Measurements from ENCODE around the gene TIAM1. TPM values are rescaled to one million over a fixed set of nuclear protein-coding genes. Genes with fewer than 3 reads are reported as not detected.

Gene TIAM1
- polyA plus RNA-seq, 2 of the 4 experiments (the other 2 are of a cell fraction): 0.23 to 0.40 TPM

DNA sequence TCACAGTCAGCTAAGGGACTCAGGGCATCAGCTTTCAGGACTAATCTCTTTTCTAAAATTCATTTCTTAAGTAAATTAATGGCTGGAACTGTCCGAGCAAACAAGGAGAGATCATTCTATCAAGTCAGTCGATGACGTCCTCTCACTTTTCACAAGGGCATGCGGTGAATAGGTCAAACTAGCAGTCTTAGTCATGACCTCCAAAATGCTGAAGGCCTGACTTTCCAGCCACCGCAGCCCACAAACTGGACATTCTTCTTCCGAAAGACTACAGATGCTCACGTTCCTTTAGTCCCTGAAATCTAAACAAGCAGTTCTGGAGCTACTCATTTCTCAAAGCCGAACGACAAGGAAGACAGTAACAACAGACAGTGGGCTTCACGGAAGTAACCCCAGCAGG is 127.9 kb downstream of the TIAM1 start (continued):
- TF ChIP-seq, protein P1, sequence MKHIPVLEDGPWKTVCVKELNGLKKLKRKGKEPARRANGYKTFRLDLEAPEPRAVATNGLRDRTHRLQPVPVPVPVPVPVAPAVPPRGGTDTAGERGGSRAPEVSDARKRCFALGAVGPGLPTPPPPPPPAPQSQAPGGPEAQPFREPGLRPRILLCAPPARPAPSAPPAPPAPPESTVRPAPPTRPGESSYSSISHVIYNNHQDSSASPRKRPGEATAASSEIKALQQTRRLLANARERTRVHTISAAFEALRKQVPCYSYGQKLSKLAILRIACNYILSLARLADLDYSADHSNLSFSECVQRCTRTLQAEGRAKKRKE (CRISPR knock-in tag; IDR thresholded peaks at IDR 0.05; ENCODE audit: low read depth): no peak
- TF ChIP-seq HDAC2 (IDR thresholded peaks at IDR 0.05): no peak

DNA sequence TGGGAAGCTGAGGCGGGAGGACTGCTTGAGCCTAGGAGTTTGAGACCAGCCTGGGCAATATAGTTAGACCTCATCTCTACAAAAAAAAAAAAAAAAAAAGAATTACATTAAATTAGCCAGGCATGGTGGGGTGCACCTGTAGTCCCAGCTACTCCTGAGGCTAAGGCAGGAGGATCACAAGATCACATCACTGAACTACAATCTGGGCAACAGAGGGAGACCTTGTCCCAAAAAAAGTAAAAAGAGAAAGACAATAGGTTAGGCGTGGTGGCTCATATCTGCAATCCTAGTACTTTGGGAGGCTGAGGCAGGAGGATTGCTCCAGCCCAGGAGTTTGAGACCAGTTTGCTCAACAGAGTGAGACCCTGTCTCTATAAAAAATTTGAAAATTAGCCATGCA is 130.3 kb downstream of the TIAM1 start:
- no peak for DNase-seq (ENCODE audit: low read depth in 1 of 2, low spot score in 1 of 2)
- ChIA-PET POLR2A (no interaction called here), CTCF (interaction anchor here (0.6 to 2.6 kb wide), 4 partner anchors 13 to 549 kb away, joined by 3 to 10 read pairs (median 4); no protein-coding TSS in a partner anchor)
- no peaks in the 10 kb centered on the region for H3K9me3 ChIP-seq
- no peak for TF ChIP-seq NFE2L2 (conservative IDR thresholded peaks at IDR 0.05; ENCODE audit: low read length)
- no peak for TF ChIP-seq ZNF302 (CRISPR knock-in tag; IDR thresholded peaks at IDR 0.05)
- TF ChIP-seq NR3C1 (IDR thresholded peaks at IDR 0.05): no peak
- TF ChIP-seq ZC3H11A (IDR thresholded peaks at IDR 0.05): no peak
- TF ChIP-seq FOSL2 (IDR thresholded peaks at IDR 0.05): no peak
- no peak for TF ChIP-seq FOSL2 (CRISPR knock-in tag; IDR thresholded peaks at IDR 0.05)
- no peak for TF ChIP-seq JUN (IDR thresholded peaks at IDR 0.05)
- TF ChIP-seq GATA3 (IDR thresholded peaks at IDR 0.05; ENCODE audit: borderline replicate concordance): no peak
- TF ChIP-seq RAD21 (conservative IDR thresholded peaks at IDR 0.05 in 1 of 2, IDR thresholded peaks at IDR 0.05 in 1 of 2): peak in 1 of 2 experiments; percentile 10; a peak in 1 of 5 replicates
- H3K4me1 ChIP-seq: no peaks in the 10 kb centered on the region
- H3K4me3 ChIP-seq: no peak overlapping the region
- H3K27ac ChIP-seq: no peak overlapping the region
- ATAC-seq: no peak
- no peak for FAIRE-seq
- WGBS (ENCODE audit: missing lambda C conversion rate): 9% methylated on average over 2 of the region's 2 CpGs
- H3K4me2 ChIP-seq: no peak overlapping the region

DNA sequence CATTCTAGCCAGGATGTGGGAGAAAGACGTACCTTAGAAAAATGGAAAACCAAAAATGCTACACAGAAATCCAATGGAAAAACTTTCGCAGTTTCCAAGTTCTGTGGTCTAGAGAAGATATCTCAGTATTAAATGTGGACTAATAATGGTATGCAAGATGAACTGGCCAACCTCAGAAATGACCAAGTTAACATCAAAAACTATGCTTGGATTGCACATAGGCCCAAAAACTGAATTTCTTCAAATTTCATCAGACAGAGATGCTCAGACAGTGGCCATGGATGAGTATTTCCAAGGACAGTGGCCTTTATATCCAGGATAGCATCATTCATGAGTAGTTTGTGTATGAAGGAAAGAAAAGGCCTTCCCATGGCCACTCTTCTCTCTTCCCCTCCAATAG is 132.2 kb downstream of the TIAM1 start:
- CTCF ChIA-PET: interaction anchor here (2.6 kb wide), 1 partner anchor 369 kb away, joined by 10 read pairs; no protein-coding TSS in a partner anchor
- 20% methylated on average over 2 of the region's 2 CpGs for WGBS (ENCODE audit: missing lambda C conversion rate)
- no peak for FAIRE-seq
- no peak for DNase-seq (ENCODE audit: low read depth in 1 of 2, low spot score in 1 of 2)
- Histone ChIP-seq H3K4me3 (no peak overlapping the region), H3K4me2 (no peak overlapping the region), H3K9me3 (no peaks in the 10 kb centered on the region), H3K4me1 (no peaks in the 10 kb centered on the region), H3K27ac (no peak overlapping the region)
- TF ChIP-seq HOXA7 (CRISPR knock-in tag; IDR thresholded peaks at IDR 0.05): no peak
- no peak for TF ChIP-seq POLR2A (IDR thresholded peaks at IDR 0.05; ENCODE audit: low read length)
- no peak for TF ChIP-seq NFE2L2 (conservative IDR thresholded peaks at IDR 0.05; ENCODE audit: low read length)
- no peak for TF ChIP-seq RCOR1 (IDR thresholded peaks at IDR 0.05; ENCODE audit: low read depth, low read length)
- no peak for ATAC-seq
- POLR2A ChIA-PET: no interaction called here

DNA sequence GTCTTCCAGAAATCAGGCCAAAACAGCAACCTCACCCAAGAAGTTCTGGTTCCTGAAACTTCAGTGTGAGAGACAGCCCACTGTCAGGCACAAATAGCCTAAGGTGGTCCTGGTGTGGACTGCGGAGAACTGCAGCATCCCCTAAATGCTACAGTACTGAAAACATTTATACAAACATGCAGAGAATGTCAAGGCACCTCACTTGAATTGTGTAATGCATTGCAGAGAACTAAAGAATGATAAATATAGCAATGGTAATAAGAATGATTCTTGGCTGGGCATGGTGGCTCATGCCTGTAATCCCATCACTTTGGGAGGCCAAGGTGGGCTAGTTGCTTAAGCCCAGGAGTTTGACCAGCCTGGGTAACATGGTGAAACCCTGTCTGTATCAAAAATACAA is 138.6 kb downstream of the TIAM1 start:
- WGBS (ENCODE audit: missing lambda C conversion rate): 70% methylated on average over 1 of the region's 1 CpG
- ChIA-PET CTCF (no interaction called here), POLR2A (no interaction called here)
- Histone ChIP-seq H3K27ac (no peak overlapping the region), H3K4me1 (no peaks in the 10 kb centered on the region), H3K9me3 (no peaks in the 10 kb centered on the region), H3K4me2 (no peak overlapping the region), H3K4me3 (no peak overlapping the region)
- no peak for TF ChIP-seq ZSCAN20 (CRISPR knock-in tag; IDR thresholded peaks at IDR 0.05)
- no peak for TF ChIP-seq SMC3 (IDR thresholded peaks at IDR 0.05)
- no peak for TF ChIP-seq HOXB13 (CRISPR knock-in tag; IDR thresholded peaks at IDR 0.05; ENCODE audit: low read depth)
- TF ChIP-seq CBX2 (IDR thresholded peaks at IDR 0.05; ENCODE audit: borderline replicate concordance, low read depth): no peak
- no peak for TF ChIP-seq HDAC2 (IDR thresholded peaks at IDR 0.05)
- TF ChIP-seq MYC (IDR thresholded peaks at IDR 0.05; ENCODE audit: borderline replicate concordance, low read length): no peak
- no peak for TF ChIP-seq NFE2L2 (conservative IDR thresholded peaks at IDR 0.05; ENCODE audit: low read length)
- no peak for TF ChIP-seq FOSL2 (IDR thresholded peaks at IDR 0.05)
- TF ChIP-seq FOSL2 (CRISPR knock-in tag; IDR thresholded peaks at IDR 0.05): no peak
- TF ChIP-seq CBX8 (IDR thresholded peaks at IDR 0.05): no peak
- no peak for TF ChIP-seq GATA3 (IDR thresholded peaks at IDR 0.05; ENCODE audit: borderline replicate concordance)
- TF ChIP-seq EP300 (IDR thresholded peaks at IDR 0.05): no peak
- TF ChIP-seq, protein P2, sequence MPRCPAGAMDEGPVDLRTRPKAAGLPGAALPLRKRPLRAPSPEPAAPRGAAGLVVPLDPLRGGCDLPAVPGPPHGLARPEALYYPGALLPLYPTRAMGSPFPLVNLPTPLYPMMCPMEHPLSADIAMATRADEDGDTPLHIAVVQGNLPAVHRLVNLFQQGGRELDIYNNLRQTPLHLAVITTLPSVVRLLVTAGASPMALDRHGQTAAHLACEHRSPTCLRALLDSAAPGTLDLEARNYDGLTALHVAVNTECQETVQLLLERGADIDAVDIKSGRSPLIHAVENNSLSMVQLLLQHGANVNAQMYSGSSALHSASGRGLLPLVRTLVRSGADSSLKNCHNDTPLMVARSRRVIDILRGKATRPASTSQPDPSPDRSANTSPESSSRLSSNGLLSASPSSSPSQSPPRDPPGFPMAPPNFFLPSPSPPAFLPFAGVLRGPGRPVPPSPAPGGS (IDR thresholded peaks at IDR 0.05): no peak
- TF ChIP-seq RCOR1 (IDR thresholded peaks at IDR 0.05; ENCODE audit: low read depth, low read length): no peak
- TF ChIP-seq MAZ (IDR thresholded peaks at IDR 0.05; ENCODE audit: borderline replicate concordance, low read depth, low read length): no peak
- TF ChIP-seq BHLHE40 (IDR thresholded peaks at IDR 0.05; ENCODE audit: low read depth, low read length): no peak
- TF ChIP-seq TFCP2L1 (CRISPR knock-in tag; IDR thresholded peaks at IDR 0.05): no peak
- TF ChIP-seq FOSB (CRISPR knock-in tag; IDR thresholded peaks at IDR 0.05): no peak
- TF ChIP-seq JUNB (IDR thresholded peaks at IDR 0.05): no peak
- no peak for TF ChIP-seq HEYL (CRISPR knock-in tag; IDR thresholded peaks at IDR 0.05)
- TF ChIP-seq, protein P3, sequence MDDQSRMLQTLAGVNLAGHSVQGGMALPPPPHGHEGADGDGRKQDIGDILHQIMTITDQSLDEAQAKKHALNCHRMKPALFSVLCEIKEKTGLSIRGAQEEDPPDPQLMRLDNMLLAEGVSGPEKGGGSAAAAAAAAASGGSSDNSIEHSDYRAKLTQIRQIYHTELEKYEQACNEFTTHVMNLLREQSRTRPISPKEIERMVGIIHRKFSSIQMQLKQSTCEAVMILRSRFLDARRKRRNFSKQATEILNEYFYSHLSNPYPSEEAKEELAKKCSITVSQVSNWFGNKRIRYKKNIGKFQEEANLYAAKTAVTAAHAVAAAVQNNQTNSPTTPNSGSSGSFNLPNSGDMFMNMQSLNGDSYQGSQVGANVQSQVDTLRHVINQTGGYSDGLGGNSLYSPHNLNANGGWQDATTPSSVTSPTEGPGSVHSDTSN (IDR thresholded peaks at IDR 0.05): no peak
- DNase-seq (ENCODE audit: low read depth in 1 of 2, low spot score in 1 of 2) (no peak), FAIRE-seq (no peak), ATAC-seq (no peak)
